ENCODE measurements around the gene MESD.

Gene MESD

DNA sequence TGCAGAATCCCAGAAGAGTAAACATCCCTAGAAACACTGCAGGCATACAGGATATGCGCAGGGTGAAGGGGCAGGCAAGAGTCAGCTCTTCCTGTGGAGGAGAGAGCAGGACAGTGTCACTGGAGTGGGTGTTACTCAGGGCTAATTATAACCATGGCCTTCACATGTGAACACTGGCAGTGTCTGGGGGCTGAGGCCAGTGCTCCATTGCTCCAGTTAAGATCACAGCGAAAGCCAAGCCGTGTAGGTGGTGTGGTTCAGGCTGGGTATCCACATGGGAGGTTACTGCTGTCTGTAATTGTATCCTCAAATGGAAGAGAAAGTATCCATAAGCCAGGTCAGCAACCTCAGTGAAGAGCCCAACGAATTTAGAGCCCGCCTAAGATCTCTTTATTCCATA is 84.6 kb downstream of the MESD start:
- no peak for DNase-seq (ENCODE audit: low spot score)

DNA sequence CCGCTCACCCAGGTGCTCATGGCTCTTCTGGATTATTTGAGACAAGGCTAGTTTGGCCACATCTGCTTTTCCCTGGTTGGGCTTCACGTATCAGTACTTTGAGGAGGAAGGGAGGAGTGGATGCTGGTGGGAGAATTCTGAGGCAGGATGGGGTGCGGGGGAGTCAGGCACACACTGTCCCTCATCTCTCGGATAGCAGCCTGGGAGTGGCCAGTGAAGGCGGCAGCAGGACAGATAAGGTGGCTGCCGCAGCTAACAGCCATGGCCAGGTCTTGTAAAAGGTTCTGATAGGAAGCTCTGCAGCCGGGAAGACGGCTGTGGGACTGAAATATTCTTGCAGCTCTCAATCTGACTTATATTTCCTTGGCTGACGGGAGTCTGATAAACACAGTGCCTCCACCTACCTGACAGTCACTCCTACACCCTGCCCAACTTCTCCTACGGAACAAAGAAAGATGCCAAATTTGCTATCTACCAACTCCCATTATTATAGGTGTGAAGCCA is 87.3 kb downstream of the MESD start:
- DNase-seq (ENCODE audit: low spot score) = no peak

DNA sequence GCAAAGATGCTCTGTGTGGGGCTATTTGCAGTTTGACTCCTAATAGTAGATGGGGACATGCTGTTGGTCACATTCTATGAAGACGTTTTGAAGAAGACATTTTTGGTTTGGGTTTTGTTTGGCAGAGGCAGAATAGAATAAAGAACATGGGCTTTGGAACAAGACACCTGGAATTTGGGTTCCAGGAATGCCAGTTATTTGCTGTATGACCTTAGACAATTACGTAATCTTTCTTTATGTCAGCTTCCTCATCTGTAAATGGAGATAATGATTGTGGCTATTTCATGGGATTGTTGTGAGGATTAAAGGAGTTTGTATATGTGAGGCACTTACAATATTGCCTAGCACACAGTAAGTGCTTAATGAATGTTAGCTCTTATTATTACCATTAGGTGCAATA is 91.6 kb downstream of the MESD start:
- no peak for DNase-seq (ENCODE audit: low spot score)

All from AG20443 (cell line).